HUES6 (cell line): ENCODE measurements around the gene SH2D3A.

Experiments
- H3K27ac ChIP-seq: 2 replicates; pipeline ENCODE4 v1.7.0; 2013; ENCODE audit warnings: low read depth, mild to moderate bottlenecking, low read length, inconsistent platforms
- H3K27me3 ChIP-seq: 2 replicates; pipeline ENCODE4 v1.6.1; 2013; ENCODE audit warnings: low read length; ENCODE audit not compliant: control insufficient read depth, insufficient read depth
- H3K36me3 ChIP-seq: 2 replicates; pipeline ENCODE4 v1.6.1; 2013; ENCODE audit warnings: low read length; ENCODE audit not compliant: control insufficient read depth, insufficient read depth
- H3K4me1 ChIP-seq: 2 replicates; pipeline ENCODE4 v1.6.1; 2013; ENCODE audit warnings: low read length; ENCODE audit not compliant: control insufficient read depth, insufficient read depth
- H3K4me3 ChIP-seq: 2 replicates; pipeline ENCODE4 v1.5.1; 2013; ENCODE audit warnings: low read depth, low read length
- H3K9ac ChIP-seq: one replicate; pipeline ENCODE4 v1.6.1; 2013; ENCODE audit warnings: mild to moderate bottlenecking, low read length
- H3K9me3 ChIP-seq: 2 replicates; pipeline ENCODE4 v1.6.1; 2013; ENCODE audit warnings: low read depth, low read length; ENCODE audit not compliant: control insufficient read depth, insufficient read depth

Gene SH2D3A

DNA sequence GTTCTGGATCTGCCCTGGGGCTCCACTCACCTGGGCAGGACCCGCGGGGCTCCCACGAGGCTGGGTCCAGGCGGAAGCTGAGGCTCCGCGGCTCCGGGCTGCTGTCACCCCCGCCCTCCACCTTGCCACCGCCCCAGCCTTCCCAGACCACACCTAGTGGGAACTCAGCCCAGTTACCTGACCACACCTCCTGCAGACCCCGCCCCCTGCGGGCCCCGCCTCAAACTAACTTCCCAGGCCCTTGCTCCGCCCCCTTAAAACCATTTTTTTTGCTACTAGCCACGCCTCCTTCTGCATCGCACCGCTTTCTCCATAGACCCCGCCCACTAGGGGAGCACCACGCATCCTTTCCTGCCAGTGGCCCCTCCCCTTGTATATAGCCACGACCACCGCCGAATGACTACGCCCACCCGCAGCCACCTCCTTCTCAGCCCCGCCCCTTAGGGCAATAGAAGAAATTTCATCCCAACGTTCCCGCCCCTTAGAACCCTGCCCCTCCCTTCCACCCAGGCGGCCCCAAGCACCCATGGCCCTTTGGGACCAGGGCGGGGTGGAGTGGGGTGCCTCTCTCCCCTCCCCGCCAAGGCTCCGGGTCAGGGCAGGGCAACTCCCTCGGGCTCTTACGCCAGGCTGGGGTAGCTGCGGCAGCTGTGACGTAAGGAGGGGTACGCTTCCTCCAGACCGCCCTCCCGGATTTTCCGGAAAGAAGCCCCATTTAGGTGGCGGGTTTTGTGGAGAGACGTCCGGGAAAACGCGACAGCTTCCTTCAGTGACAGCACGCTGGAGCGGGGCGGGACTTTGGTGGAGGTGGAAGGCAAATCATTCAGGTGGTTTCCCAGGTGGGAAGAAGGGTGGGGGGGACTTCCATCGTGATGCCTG, at the start of gene SH2D3A:
TSS of gene SH2D3A (minus strand) at position 79 of the 879 bp plus-strand sequence. CDS start 3,687 bp downstream, outside the sequence.
- peak within 1 kb of the TSS; percentile 79 for H3K27ac ChIP-seq
- peaks cover 7% of the 10 kb centered on the region; the same call in 1 of the 2 replicates for H3K36me3 ChIP-seq
- H3K9me3 ChIP-seq = no peaks in the 10 kb centered on the region
- H3K9ac ChIP-seq = peak within 1 kb of the TSS; percentile 71
- H3K4me1 ChIP-seq = peaks cover 10% of the 10 kb centered on the region
- H3K27me3 ChIP-seq = no peaks in the 10 kb centered on the region; the same call in 1 of the 2 replicates
- peak within 1 kb of the TSS; percentile 98 for H3K4me3 ChIP-seq

DNA sequence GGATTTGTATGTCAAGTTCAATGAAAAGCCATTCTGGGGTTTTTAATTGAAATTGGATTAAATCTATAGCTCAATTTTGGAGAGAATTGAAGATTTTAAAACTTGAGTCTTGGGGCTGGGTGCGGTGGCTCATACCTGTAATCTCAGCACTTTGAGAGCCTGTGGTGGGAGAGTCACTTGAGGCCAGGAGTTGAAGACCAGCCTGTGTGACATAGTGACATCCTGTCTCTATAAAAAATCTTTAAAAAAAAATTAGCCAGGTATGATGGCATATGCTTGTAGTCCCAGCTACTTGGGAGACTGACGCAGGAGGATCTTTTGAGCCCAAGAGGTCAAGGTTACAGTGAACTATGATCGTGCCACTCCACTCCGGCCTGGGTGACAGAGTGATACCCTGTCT, 46.4 kb upstream of the SH2D3A start:
- Histone ChIP-seq H3K27ac (no peak overlapping the region), H3K36me3 (no peaks in the 10 kb centered on the region), H3K9ac (no peak overlapping the region), H3K27me3 (no peaks in the 10 kb centered on the region; the same call in 1 of the 2 replicates), H3K4me3 (no peak overlapping the region), H3K4me1 (no peaks in the 10 kb centered on the region), H3K9me3 (peaks cover 4% of the 10 kb centered on the region; the same call in 1 of the 2 replicates)

GRCh38 chr19:6812612-6813011, 45.4 kb upstream of the SH2D3A start:
- Histone ChIP-seq H3K9me3 (peaks cover 4% of the 10 kb centered on the region; the same call in 1 of the 2 replicates), H3K9ac (no peak overlapping the region), H3K27me3 (no peaks in the 10 kb centered on the region; the same call in 1 of the 2 replicates), H3K27ac (no peak overlapping the region), H3K4me3 (no peak overlapping the region), H3K36me3 (no peaks in the 10 kb centered on the region), H3K4me1 (no peaks in the 10 kb centered on the region)

- no peak overlapping the region for H3K4me3 ChIP-seq
- no peaks in the 10 kb centered on the region for H3K36me3 ChIP-seq
- no peaks in the 10 kb centered on the region; the same call in 1 of the 2 replicates for H3K27me3 ChIP-seq
- H3K27ac ChIP-seq = no peak overlapping the region
- no peak overlapping the region for H3K9ac ChIP-seq
- peaks cover 4% of the 10 kb centered on the region; the same call in 1 of the 2 replicates for H3K9me3 ChIP-seq
- H3K4me1 ChIP-seq = no peaks in the 10 kb centered on the region
Measured at GRCh38 chr19:6811906-6812305, 44.7 kb upstream of the SH2D3A start.

DNA sequence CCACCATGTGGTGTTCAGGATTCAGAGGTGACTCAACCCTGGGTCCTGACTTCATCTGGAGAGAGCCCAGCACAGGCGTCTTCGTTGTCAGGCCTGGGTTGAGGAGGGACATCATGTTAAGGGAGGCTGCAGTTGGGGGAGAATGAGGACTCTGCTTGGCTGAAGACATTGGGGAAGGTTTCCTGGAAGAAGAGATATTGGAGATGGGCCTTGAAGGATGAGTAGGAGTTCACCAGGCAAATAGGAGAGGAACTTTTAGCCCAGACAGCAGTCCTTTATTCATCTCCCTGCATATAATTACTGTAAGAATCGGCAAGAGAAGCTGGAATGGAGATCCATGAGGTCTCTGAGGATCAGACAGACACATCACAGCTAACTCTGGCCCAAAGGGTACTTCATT, 44.1 kb upstream of the SH2D3A start:
- Histone ChIP-seq H3K9me3 (peaks cover 6% of the 10 kb centered on the region; the same call in 1 of the 2 replicates), H3K27ac (no peak overlapping the region), H3K4me3 (no peak overlapping the region), H3K27me3 (no peaks in the 10 kb centered on the region; the same call in 1 of the 2 replicates), H3K36me3 (no peaks in the 10 kb centered on the region), H3K4me1 (no peaks in the 10 kb centered on the region), H3K9ac (no peak overlapping the region)

DNA sequence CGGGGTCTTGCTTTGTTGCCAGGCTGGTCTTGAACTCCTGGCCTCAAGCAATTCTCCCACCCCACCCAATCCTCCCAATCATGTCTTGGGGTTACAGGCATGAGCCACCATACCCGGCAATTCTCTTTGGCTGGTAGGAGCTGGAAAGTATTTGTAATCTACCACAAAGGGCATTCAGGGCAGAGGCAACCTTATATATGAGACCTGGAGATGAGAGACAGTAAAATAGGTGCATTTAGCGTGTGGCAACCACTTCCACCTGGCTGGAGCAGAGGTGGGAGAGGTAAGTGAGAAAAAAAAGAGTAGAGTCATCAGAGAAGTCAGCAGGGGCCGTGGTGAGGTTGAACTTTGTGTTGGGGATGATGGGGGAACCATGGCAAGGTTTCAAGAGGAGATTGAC, 42.0 kb upstream of the SH2D3A start:
- peaks cover 7% of the 10 kb centered on the region; the same call in 1 of the 2 replicates for H3K9me3 ChIP-seq

DNA sequence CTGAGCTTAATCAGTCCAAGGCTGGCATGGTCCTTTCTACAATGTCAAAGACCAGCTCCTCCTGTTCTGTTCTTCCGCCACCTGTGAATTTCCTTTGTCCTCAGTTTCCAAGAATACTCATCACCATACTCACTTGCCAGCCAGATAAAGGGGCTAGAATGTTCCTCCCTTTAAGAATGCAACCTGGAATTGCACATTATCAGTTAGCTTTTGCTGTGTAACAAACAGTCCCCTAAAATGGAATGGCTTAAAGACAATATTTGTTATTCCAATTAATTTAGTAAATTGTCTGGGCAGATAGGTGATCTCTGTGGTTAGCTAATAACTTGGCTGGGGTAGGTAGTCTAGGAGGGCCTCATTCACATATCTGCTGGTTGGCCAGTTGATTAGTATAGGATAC, 41.3 kb upstream of the SH2D3A start:
- H3K4me1 ChIP-seq = no peaks in the 10 kb centered on the region
- H3K36me3 ChIP-seq = no peaks in the 10 kb centered on the region
- no peak overlapping the region for H3K4me3 ChIP-seq
- H3K9ac ChIP-seq = no peak overlapping the region
- peaks cover 7% of the 10 kb centered on the region; the same call in 1 of the 2 replicates for H3K9me3 ChIP-seq
- H3K27ac ChIP-seq = no peak overlapping the region
- no peaks in the 10 kb centered on the region; the same call in 1 of the 2 replicates for H3K27me3 ChIP-seq

More for the DNA sequence above, 42.0 kb upstream of the SH2D3A start:
- Histone ChIP-seq H3K9ac (no peak overlapping the region), H3K4me1 (no peaks in the 10 kb centered on the region), H3K27me3 (no peaks in the 10 kb centered on the region; the same call in 1 of the 2 replicates), H3K36me3 (no peaks in the 10 kb centered on the region), H3K4me3 (no peak overlapping the region), H3K27ac (no peak overlapping the region)

- peaks cover 4% of the 10 kb centered on the region; the same call in 1 of the 2 replicates for H3K4me1 ChIP-seq
- H3K27me3 ChIP-seq = no peaks in the 10 kb centered on the region; the same call in 1 of the 2 replicates
- no peaks in the 10 kb centered on the region for H3K36me3 ChIP-seq
- H3K9ac ChIP-seq = no peak overlapping the region
- H3K9me3 ChIP-seq = peaks cover 7% of the 10 kb centered on the region; the same call in 1 of the 2 replicates
- H3K4me3 ChIP-seq = no peak overlapping the region
- H3K27ac ChIP-seq = no peak overlapping the region
Measured at GRCh38 chr19:6807291-6807690, 40.1 kb upstream of the SH2D3A start.

GRCh38 chr19:6806488-6806887, 39.3 kb upstream of the SH2D3A start:
- no peak overlapping the region for H3K9ac ChIP-seq
- no peaks in the 10 kb centered on the region; the same call in 1 of the 2 replicates for H3K27me3 ChIP-seq
- H3K9me3 ChIP-seq = peaks cover 7% of the 10 kb centered on the region; the same call in 1 of the 2 replicates
- no peak overlapping the region for H3K4me3 ChIP-seq
- peaks cover 9% of the 10 kb centered on the region for H3K4me1 ChIP-seq
- no peak overlapping the region for H3K27ac ChIP-seq
- H3K36me3 ChIP-seq = no peaks in the 10 kb centered on the region

DNA sequence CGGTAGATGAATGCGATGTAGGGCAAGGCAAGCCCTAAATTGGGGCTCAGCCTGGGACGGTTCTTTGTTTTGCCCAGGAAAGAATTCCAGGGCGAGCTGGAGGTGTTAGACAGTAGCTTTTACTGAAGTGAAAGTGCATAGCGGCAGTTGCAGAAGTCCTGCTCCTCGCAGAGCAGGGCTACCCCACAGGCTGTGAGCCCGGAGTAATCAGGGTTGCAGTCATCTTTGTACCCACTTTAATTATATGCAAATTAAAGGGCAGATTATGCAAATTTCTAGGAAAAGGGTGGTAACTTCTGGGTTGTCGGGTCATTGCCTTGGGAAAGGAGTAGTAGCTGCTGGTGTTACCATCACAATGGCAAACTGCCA, 35.8 kb upstream of the SH2D3A start:
- no peak overlapping the region for H3K9ac ChIP-seq

More for the DNA sequence above, 35.8 kb upstream of the SH2D3A start:
- no peaks in the 10 kb centered on the region for H3K36me3 ChIP-seq
- H3K27ac ChIP-seq = no peak overlapping the region
- H3K9me3 ChIP-seq = peaks cover 3% of the 10 kb centered on the region; the same call in 1 of the 2 replicates
- no peaks in the 10 kb centered on the region for H3K27me3 ChIP-seq
- H3K4me3 ChIP-seq = no peak overlapping the region
- peaks cover 17% of the 10 kb centered on the region for H3K4me1 ChIP-seq
